ENCODE data around the gene TIE1.

Gene TIE1

GRCh38 chr1:43300378-43301094, at the start of gene TIE1:
Gene TIE1, plus strand, starts transcription at chr1:43300982. Its CDS starts 90 bp downstream, at chr1:43301072.
- no peak for DNase-seq

- no peak for DNase-seq
Measured at GRCh38 chr1:43251024-43251423, 49.8 kb upstream of the TIE1 start.

- no peak for DNase-seq
Measured at GRCh38 chr1:43252225-43252624, 48.6 kb upstream of the TIE1 start.

GRCh38 chr1:43253173-43253572, 47.6 kb upstream of the TIE1 start:
- no peak for DNase-seq

GRCh38 chr1:43253876-43254275, 46.9 kb upstream of the TIE1 start:
- no peak for DNase-seq

GRCh38 chr1:43255438-43256210, 45.2 kb upstream of the TIE1 start:
- no peak for DNase-seq

- no peak for DNase-seq
Measured at GRCh38 chr1:43256675-43257570, 43.9 kb upstream of the TIE1 start.

GRCh38 chr1:43258370-43258769, 42.4 kb upstream of the TIE1 start:
- DNase-seq, result no peak

- DNase-seq, result no peak
Measured at GRCh38 chr1:43265431-43265830, 35.4 kb upstream of the TIE1 start.

GRCh38 chr1:43266881-43267280, 33.9 kb upstream of the TIE1 start:
- DNase-seq, result no peak

GRCh38 chr1:43267291-43267805, 33.4 kb upstream of the TIE1 start:
- DNase-seq, result no peak

- no peak for DNase-seq
Measured at GRCh38 chr1:43267818-43268425, 32.9 kb upstream of the TIE1 start.

- no peak for DNase-seq
Measured at GRCh38 chr1:43269627-43270375, 31.0 kb upstream of the TIE1 start, which contains the start of gene TMEM125. Gene TMEM125, plus strand, starts transcription at chr1:43269983. Its CDS starts 2,740 bp downstream, at chr1:43272723.

- peak; percentile 48 for DNase-seq
Measured at GRCh38 chr1:43270421-43271095, 30.2 kb upstream of the TIE1 start.

- no peak for DNase-seq
Measured at GRCh38 chr1:43271186-43272118, 29.3 kb upstream of the TIE1 start.

- DNase-seq, result no peak
Measured at GRCh38 chr1:43272161-43272560, 28.6 kb upstream of the TIE1 start.

GRCh38 chr1:43272576-43273571, 27.9 kb upstream of the TIE1 start:
- no peak for DNase-seq

GRCh38 chr1:43273708-43274107, 27.1 kb upstream of the TIE1 start:
- DNase-seq, result no peak

Measured in CD4-positive, alpha-beta T cell treated with Interleukin-6 for 4 hours (primary cell).